ENCODE data around the gene MYL4.
A peak's percentile ranks its signal among the peaks of the same experiment; 100 is the strongest.
"Not testable (repeated sequence)": the region's sequence is repeated elsewhere in the genome, so short reads cannot be mapped to it uniquely, and the experiment has no call there.

The MYL4 gene

DNA sequence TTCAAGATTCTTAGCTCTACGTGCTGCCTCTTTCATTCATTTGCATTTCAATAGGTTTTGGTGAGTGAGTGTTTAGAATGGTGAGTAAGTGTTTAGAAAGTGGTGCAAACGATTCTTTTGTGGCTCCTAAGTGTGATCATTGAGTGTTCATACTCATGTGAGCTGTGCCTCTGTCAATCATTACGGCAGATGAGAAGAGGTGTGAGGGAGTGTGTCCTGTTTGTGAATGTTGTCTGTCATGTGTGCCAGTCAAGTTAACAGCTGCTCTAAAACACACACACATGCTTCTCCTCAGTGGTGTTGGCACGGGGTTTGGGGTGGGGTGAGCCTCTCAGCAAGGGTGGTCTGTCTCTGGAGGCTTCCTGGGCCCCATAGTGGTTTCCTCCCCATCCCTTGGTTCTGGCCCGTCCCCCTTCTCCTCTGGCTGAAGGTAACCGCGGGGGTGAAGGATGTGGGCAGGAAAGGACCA lies 11.4 kb downstream of the MYL4 start:
- no peak for DNase-seq

DNA sequence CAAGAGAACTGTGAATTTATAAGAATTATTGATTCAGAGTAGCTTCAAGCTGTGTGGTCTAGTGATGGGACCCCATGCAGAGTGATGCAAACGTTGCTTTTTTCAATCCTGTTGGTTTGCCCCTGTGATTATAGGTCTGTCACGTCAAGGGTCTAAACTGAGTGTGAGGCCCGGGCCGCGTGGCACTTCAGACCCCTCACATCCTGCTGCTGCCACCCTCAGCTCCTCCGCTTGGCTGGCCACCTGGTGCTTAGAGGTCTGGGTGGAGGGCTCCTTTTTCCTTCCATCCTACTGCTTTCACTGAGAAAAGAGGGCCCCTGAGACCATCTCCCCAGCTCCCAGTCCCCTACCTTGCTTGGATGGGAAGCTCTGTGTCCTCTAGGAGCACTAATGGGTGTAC lies 12.0 kb downstream of the MYL4 start:
- no peak for DNase-seq

DNA sequence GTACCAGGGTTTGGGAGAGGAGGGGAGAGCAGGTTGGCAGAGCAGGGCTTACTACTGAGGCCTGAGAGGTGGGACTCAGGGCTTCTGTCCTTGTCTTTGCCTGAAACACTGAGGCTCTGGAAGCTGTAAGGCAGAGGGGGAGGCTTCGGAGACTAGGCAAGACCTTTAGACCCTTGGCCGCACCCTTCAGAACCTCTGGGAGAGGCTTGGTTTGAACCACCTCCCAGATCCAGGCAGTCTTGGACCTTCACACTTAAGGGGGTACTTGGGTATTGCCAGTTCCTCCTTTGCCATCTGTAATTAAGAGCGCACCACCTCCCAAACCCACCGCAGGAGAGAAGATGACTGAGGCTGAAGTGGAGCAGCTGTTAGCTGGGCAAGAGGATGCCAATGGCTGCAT lies 12.9 kb downstream of the MYL4 start:
- no peak for DNase-seq

DNA sequence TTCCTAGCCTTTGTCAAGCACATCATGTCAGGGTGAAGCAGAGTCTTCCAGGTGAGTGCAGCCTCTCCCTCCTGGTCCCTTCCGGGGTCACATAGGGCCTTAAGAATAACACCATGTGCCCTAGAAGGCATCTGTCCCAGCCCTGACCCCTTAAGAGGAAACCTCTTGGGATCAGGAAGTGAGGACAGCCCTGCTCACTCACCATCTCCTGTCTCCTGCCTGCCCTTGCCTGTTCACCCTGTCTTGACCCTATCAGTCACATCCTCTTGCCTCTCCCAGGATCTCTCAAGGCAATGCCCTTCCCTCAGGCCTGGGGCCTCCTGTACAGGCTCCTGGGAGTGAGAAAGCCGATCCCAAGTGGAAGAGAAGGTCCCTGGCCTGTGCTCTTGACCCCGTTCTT lies 13.9 kb downstream of the MYL4 start:
- no peak for DNase-seq

DNA sequence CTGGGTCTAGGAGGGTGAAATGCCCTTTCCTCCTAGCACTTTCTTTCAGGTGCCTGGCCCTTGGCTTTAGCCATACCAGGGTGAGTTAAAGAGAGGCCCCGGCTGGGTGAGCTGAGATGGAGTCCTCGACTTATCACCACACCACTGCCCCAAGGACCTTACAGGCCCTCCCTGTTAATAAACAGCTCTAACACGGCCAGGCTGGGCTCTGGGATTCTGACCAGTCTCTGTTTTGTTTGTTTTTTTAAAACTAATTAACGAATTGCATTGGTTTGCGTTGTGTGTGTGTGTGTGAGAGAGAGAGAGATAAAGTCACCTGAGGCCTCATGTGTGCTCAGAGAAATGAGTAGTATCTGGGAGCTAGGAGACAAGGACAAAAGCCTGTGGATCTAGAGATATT lies 14.3 kb downstream of the MYL4 start:
- DNase-seq = no peak

DNA sequence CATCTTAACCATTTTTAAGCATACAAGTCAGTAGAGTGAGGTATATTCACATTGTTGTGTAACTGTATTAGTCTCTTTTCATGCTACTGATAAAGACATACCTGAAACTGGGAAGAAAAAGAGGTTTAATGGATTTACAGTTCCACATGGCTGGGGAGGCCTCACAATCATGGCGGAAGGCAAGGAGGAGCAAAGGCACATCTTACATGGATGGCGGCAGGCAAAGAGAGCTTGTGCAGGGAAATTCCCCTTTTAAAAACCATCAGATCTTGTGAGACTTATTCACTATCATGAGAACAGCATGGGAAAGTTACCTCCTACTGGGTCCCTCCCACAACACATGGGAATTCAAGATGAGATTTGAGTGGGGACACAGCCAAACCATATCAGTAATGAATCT lies 14.9 kb downstream of the MYL4 start:
- DNase-seq = not testable (repeated sequence)

DNA sequence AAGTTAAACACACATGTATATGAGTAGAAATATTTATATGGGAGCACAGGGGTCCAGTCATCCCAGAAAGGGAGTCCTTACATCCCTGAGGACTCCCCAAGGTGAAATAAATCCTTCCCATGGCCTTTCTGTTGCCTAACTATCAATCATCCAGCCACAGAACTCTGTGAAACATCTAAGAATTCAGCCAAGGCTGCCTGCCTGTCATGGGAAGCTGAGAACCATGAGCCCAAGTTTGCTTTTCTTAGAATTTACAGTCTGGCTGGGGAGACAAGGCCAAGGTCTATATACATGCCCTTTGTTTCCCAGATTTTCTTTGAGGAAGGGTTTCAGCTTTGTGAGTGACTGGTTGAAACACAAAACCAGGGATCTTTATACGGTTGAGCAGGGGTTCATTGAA lies 15.8 kb downstream of the MYL4 start:
- DNase-seq = no peak

DNA sequence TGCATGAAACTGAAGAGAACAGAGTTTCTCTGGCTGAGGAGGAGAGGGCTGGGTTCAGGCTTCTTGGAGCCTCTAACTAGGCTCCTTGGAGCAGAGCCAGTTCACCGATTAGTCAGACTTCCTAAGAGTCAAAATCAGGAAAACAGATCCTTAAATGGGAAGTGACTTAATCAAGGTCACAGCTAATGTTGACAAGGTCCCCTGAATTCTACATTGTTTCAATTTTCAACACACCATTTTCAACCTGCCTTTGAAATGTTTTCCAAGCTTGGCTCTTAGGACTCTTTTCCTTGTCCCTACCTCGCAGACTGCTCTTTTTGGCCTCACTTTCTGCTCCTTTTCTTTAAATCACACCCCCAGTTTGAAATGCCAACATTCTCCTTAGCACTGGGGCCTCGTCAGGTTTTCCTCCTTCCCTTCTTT lies 16.3 kb downstream of the MYL4 start:
- peak in 2 of 56 donors; percentile 5 to 25 for DNase-seq

DNA sequence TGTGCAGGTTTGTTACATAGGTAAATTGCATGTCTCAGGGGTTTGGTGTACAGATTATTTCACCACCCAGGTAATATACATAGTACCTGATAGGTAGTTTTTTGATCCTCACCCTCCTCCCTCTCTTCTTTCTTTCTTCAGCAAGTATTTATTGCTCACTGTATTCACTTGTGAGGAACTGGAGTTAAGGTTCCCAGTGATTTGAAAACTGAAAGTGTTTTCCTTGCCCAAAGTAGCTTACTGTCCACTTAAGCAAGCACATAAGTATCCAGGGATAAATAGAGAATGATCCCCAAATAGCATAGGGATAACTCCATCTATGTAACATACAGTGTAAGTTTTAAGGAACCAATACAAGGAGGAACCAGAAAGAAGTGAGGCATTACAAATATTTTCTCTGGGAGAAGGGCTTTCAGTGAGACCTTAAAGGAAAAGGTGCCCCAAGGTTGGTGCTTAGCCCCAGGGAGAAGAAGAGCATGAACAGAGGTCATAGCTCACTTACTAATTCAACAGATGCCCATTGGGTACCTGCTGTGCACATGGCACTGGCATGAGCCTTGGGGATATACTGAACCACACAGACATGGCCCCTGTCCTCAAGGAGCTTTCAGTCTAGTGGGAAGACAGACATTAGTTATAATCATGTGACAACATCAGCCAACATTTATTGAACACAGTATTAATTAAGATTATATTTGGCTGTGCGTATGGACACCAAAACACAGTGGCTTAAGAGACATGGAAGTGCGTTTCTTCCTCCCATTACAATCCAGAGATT lies 17.0 kb downstream of the MYL4 start:
- no peak for DNase-seq

DNA sequence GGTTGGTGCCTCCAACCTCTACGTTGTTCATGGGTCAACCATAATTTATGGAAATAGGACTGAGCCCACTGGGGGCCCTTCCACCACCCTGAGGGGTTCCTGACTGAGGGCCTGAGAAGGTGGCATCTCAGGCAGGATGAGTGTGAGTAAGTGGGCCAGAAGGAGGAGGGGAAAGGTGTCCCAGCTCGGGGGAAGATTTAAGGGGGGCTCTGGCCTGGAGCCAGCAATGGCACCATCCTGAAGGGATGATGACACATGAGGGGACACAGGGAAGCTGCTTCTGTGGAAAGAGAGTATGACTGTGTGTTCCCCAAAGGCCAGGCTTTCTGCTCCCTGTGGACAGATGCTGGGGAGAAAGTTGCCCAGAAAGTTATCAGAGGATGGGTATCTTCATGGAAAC lies 18.7 kb downstream of the MYL4 start:
- no peak for DNase-seq

DNA sequence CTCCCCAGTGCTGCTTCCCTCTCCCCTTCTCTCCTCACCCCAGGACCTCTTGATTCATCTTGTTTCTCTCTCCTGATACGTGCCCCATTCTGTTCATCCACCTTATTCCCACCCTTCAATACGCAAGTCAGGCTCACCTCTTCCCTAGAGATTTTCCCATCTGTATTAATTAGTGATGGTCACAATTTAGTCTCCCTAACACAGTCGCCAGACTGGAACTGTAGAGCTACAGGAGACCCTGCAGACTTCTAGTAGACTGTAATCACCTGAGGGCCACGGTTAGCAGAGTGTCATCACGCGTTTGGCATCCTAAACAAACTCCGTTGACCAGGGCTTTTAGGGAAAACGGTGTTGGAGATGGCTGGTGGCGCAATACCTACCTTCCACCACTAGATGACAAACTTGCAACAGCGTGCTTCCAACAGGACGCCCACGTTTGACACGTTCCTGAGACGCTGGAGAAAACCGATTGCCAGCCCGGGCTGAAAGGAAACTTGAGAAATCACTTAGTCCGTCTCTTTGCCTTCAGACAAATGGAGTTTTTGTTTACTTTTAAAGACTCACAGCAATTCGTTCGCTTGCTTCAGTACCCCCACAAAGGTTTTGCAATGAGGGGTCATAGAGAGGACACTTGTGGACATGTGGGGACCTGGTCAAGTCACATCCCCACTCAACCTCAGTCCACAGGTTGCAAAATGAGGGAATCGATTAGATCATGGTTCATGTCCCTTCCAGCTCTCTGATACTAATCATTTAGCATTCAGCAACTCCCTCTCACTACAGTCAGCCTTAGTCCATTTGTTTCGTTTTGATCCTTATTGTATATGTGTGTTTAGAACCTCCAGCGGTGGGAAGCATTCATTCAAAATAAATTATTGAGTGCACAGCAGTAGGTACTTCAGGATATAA lies 20.6 kb downstream of the MYL4 start:
- DNase-seq = peak in 51 of 56 donors; percentile 11 to 88 (median 56)

DNA sequence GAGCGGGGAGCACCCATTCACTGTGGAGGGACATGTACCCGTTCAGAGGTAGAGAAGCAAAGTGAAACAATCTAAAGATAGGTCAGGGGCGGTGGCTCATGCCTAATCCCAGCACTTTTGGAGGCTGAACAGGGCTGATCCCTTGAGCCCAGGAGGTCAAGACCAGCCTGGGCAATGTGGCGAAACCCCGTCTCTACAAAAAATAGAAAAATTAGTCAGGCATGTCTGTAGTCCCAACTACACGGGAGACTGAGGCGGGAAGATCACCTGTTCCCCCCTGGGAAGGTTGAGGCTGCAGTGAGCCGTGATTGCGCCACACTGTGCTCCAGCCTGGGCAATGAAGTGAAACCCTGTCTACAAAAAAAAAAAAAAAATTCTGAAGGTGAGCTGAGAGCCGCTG lies 21.7 kb downstream of the MYL4 start:
- no peak for DNase-seq

DNA sequence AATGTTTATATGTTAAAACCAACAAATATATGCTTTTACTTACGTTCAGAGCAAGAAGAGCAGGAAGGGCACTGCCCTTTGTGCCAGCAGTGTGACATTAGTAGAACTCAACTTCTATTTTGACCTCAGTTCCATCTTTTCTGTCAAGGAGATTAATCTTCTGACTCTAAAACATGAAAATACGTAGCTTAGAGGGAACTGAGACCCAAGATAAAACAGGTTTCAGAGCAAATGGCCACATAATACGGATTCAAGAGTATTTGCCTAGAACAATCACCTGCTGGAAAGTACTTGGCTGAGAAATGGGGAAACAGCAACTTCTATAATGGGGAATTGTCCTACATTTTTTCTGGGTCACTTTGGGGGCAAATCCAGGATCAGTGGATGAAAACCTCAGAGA lies 22.2 kb downstream of the MYL4 start:
- no peak for DNase-seq

DNA sequence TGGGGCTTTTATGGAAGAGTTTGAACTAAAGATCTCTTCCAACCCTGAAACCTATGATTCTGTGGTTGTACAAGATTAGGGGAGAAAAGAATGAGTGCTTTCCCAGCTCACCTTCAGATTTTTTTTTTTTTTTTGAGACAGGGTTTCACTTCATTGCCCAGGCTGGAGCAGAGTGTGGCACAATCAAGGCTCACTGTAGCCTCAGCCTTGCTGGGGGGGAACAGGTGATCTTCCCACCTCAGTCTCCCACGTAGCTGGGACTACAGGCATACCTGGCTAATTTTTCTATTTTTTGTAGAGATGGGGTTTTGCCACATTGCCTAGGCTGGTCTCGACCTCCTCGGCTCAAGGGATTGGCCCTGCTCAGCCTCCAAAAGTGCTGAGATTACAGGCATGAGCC lies 22.7 kb downstream of the MYL4 start:
- DNase-seq = no peak

DNA sequence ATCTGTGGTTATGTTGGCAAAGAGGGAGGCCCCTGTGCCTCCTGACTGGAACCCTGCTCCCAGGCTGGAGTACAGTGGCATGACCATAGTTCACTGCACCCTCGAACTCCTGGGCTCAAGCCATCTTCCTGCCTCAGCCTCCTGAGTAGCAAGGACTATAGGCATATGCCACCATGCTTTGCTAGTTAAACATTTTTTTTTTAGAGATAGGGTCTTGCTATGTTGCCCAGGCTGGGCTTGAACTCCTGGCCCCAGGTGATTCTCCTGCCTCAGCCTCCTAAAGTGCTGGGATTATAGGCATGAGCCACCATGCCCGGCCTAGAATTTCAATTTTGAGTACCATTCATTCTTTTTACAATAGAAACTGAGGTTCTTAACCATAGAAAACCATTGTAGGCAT lies 23.3 kb downstream of the MYL4 start:
- no peak for DNase-seq

DNA sequence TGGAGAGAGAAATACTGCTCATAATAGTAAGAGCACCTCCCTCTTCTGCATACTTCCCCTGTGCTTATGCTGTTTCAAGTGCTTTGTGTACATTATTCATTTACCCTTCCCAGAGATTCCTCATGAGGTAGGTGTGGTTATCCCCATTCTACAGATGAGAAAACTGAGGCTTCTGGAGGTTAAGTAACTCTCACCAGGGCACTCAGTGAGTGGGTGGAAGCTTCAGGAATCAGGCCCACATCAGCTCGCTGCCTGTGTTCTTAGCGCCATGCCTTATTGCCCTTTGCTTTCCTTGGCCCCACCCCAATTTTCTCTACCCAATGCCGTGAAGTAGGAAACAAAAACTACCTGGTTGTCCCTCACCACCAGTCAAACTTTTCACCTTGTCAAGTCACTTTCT lies 26.4 kb downstream of the MYL4 start:
- DNase-seq = no peak

DNA sequence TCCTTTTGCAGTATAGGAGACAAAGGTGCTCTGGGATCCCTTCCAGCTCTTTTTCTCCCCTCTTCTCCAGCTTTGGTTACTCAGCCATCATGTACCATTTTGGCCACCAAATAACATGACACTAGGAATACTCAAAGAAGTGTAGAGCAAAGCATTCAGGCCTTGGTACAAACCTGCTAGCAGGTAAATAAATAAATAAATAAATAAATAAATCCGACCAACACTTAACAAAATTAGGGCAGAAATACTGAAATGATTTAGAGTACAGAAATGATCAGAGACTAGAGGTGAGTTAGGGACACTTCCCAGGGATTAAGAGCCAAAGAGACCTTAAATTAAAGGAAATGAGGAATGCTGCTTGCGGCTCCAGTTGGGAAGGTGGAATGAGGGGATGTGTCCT lies 26.8 kb downstream of the MYL4 start:
- no peak for DNase-seq

DNA sequence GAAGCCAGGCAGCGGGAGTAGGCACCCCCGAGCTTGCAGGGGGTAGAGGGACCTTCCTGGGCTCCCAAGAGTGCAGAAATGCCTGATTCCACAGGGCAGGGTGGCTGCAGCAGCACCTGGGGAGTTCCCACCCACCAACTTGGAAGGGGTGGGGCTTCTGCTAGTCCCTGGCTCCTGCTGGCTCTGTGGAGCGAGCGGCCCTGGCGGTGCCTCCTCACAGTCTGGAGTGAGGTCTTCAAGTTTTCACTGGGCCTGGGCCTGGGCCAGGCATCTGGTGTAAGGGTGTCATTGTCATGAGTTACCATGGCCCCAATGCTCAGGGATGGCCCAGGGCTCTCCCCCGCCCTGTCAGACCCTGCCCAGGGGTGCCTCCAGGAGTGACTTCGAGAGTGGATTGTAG lies 28.7 kb downstream of the MYL4 start:
- no peak for DNase-seq

DNA sequence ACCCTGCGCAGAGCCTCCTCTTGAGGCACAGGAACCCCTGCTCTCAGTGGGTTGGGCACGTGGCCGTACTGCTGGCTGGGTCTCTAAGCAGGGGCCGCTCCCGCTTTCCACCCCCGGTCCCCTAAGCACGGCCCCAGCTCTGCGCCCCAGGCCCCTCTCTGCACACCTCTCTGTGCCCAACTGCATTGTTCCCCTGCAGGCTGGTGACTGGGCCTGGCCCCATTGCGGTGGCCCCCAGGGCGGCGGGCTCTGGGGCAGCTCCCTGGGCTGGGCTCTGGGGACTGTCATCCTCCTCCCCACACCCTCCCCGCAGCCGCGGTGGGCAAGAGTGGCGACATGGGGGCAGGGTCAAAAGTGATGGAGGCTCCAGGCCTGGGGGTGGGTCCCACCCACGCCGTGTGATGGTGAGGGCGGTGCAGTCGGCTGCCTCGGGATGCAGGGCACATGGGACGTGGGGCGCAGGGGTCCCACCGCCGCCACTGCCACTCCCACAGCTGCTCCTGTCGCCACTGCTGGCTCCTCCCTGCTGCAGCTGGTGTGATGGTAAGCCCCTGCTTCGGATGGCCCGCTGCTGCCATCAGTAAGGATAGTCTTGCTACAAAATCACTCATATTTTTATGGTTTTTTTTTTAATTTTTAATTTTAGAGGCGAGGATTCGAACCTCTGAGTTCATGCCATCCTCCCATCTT lies 29.3 kb downstream of the MYL4 start:
- DNase-seq = no peak

DNA sequence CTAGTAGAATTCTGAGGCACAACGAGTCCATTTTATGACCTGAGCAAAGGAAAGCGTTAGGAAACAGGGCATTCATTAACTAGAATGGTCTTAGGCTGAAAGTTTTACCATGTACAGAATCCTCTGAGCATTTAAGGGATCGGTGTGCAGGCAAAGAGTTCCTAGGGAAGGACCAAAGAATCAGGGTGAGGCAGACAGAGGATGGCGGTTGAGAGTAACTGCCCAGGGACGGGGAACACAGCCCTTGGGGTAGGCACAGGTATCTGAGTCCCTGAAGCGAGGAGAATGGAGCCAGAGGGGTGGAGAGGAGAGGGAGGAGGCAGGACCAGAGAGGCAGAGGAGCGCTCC lies 30.4 kb downstream of the MYL4 start:
- no peak for DNase-seq

DNA sequence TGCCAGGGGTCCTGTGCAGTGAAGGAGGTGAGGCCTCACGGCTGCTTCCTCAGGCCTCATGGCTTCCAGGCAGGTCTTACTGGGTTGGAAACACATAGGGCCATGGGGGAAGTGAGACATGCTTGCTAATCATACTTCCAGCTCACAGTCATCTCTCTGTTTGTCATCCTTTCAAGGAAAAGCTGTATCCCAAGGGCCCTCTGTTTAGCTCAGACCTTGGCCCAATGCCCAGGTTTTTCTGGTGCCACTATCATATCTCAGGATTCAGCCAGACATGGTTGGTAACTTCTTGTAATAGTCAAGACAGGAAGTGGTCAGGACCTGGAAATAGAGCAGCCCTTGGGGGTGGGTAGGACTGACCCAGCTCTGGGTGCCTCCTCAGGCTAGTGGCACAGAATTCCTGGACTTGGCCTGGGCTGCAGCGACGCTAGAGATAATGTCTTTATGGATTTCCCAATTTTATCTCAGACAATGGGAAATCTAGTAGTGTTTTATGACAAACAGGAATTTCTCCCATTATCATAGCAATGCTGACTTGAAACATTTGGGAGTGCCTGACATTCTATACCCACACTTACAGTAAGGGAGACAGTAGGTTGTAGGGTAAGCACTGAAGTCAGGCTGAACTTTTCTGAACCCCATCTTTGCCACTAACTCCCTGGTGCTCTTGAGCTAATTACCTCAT lies 31.0 kb downstream of the MYL4 start:
- peak in 35 of 56 donors; percentile 7 to 78 (median 18) for DNase-seq
